H54 (cell line): ENCODE data around the gene TMEM236.

ENCODE experiments used
- DNase-seq: peaks from one replicate; pipeline ENCODE4 v3.0.0; 2011; ENCODE audit warnings: low spot score, mixed read lengths; ENCODE audit not compliant: insufficient read length
- FAIRE-seq: peaks from 3 replicates; lab custom pipeline; 2011; peaks lifted over from hg19 to GRCh38; lab: Jason Lieb, UNC
- POLR2A ChIP-seq: IDR thresholded peaks from 2 replicates; pipeline ENCODE4 v1.6.1; 2011; ENCODE audit warnings: low read depth, mild to moderate bottlenecking, low read length

Gene TMEM236

GRCh38 chr10:17787087-17787961 is 35.3 kb downstream of the TMEM236 start:
- no peak for TF ChIP-seq POLR2A
- DNase-seq (peak; percentile 61), FAIRE-seq (peak; percentile 93)

- TF ChIP-seq POLR2A = no peak
- FAIRE-seq = no peak
- DNase-seq = no peak
These were observed 36.6 kb downstream of the TMEM236 start for GRCh38 chr10:17788646-17789045.

- TF ChIP-seq POLR2A = no peak
- no peak for DNase-seq
- no peak for FAIRE-seq
These were observed 37.4 kb downstream of the TMEM236 start for GRCh38 chr10:17789396-17789795.

- FAIRE-seq (no peak), DNase-seq (no peak)
- TF ChIP-seq POLR2A = no peak
These were observed 38.6 kb downstream of the TMEM236 start for GRCh38 chr10:17790651-17791050.

- peak; percentile 11 for FAIRE-seq
- TF ChIP-seq POLR2A = no peak
- DNase-seq = no peak
These were observed 41.0 kb downstream of the TMEM236 start for GRCh38 chr10:17792991-17793390.

GRCh38 chr10:17793823-17794644 is 42.0 kb downstream of the TMEM236 start:
- DNase-seq (no peak), FAIRE-seq (no peak)
- TF ChIP-seq POLR2A = no peak

- no peak for FAIRE-seq
These were observed 43.1 kb downstream of the TMEM236 start for GRCh38 chr10:17795083-17795482.

GRCh38 chr10:17795813-17796594 is 44.0 kb downstream of the TMEM236 start:
- DNase-seq (no peak), FAIRE-seq (no peak)
- no peak for TF ChIP-seq POLR2A

More at GRCh38 chr10:17795083-17795482, 43.1 kb downstream of the TMEM236 start:
- TF ChIP-seq POLR2A = no peak
- DNase-seq = no peak

GRCh38 chr10:17801507-17801906 is 49.5 kb downstream of the TMEM236 start:
- TF ChIP-seq POLR2A = no peak
- DNase-seq = no peak
- FAIRE-seq = no peak

GRCh38 chr10:17802350-17802749 is 50.3 kb downstream of the TMEM236 start:
- no peak for TF ChIP-seq POLR2A
- FAIRE-seq (no peak), DNase-seq (no peak)

GRCh38 chr10:17802976-17803375 is 51.0 kb downstream of the TMEM236 start:
- DNase-seq (no peak), FAIRE-seq (peak; percentile 85)
- no peak for TF ChIP-seq POLR2A

GRCh38 chr10:17805330-17805729 is 53.3 kb downstream of the TMEM236 start:
- FAIRE-seq = no peak
- TF ChIP-seq POLR2A = no peak
- no peak for DNase-seq

GRCh38 chr10:17805921-17806577 is 54.0 kb downstream of the TMEM236 start:
- no peak for TF ChIP-seq POLR2A
- DNase-seq (no peak), FAIRE-seq (peak; percentile 6)
